Muscle layer of colon (tissue), 2 donors: Measurements from ENCODE around the gene IRX3.

Source experiments
- H3K27ac ChIP-seq: one replicate; pipeline ENCODE4 v1.7.0; 2013; ENCODE audit warnings: low read depth, mild to moderate bottlenecking, low read length, moderate library complexity
- H3K27me3 ChIP-seq, 2 donors: one replicate each; pipeline ENCODE4 v1.7.0; 2013; ENCODE audit warnings: low read length in 2 of 2, mild to moderate bottlenecking in 2 of 2; ENCODE audit not compliant: insufficient read depth in 2 of 2, control insufficient read depth in 1 of 2
- H3K36me3 ChIP-seq: one replicate; pipeline ENCODE4 v1.7.0; 2013; ENCODE audit warnings: mild to moderate bottlenecking, low read length; ENCODE audit not compliant: insufficient read depth
- H3K4me1 ChIP-seq: one replicate; pipeline ENCODE4 v1.7.0; 2013; ENCODE audit warnings: mild to moderate bottlenecking, low read length; ENCODE audit not compliant: insufficient read depth
- H3K4me3 ChIP-seq, 2 donors: one replicate each; pipeline ENCODE4 v1.7.0; 2013; ENCODE audit warnings: low read length in 2 of 2, low read depth in 1 of 2, mild to moderate bottlenecking in 1 of 2, moderate library complexity in 1 of 2
- H3K9ac ChIP-seq: one replicate; pipeline ENCODE4 v1.7.0; 2013; ENCODE audit warnings: low read length
- H3K9me3 ChIP-seq: one replicate; pipeline ENCODE4 v1.7.0; 2013; ENCODE audit warnings: mild to moderate bottlenecking, low read length
- donor health status: abdominal sarcoma.
- donor health status: Adenocarcinoma of cecum.

IRX3 gene

DNA sequence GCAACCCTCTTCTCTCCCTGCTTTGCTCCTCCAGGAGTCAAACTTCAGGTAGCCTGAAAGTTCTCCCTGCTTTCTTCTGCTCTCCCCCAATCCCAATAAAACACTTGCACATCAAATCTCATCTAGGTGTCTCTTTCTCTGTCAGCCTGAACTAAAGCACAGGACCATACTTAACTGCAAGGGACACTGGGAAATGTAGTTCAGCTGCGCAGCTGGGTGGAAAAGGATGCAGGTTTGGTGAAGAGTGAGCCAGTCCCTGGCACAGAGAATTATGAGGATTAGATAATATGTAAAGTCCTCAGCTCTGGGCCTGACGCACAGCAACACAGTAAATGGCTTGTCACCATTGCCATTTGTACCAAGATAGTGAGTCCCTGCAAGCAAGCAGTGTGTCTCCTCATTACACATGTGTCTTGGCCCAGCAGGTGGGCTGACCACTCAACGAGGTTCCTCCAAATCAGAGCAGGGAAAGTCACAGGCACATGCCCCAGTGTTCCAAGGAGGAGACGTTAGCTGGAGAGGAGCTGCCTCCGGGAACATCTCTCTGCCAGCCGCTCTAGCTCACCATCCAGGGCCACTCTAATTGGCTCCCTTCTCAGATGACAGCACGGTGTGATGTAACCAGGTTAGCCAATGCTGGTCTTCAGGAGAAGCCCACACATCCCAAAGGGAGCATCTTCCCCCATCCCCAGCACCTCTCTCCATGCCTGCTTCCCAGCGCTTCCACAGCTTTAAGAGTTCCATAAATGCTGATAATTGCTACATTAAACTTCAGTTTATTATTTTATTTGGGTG is 29.7 kb upstream of the IRX3 start:
- Histone ChIP-seq H3K36me3 (no peaks in the 10 kb centered on the region), H3K9me3 (no peaks in the 10 kb centered on the region), H3K9ac (no peak overlapping the region)

DNA sequence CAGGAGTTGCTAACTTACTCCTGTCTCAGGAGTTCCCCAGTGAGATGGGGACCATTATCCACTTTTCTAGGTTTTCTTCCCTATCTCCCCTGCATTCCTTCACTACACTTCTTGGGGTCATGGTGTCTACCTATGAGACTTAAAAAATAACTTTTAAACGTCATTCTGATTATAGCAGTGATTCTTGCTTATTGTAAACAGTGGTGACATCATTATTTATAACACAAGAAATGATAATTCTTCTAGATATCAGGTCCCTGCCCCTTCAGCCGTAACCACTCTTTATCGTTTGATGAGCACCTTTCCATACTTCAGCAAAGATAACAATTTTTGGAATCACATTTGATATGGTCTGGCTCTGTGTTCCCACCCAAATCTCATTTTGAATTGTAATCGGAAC is 27.2 kb upstream of the IRX3 start:
- Histone ChIP-seq H3K9me3 (no peaks in the 10 kb centered on the region), H3K4me1 (no peaks in the 10 kb centered on the region), H3K9ac (no peak overlapping the region), H3K36me3 (no peaks in the 10 kb centered on the region), H3K4me3 (no peak overlapping the region), H3K27me3 (no peaks in the 10 kb centered on the region), H3K27ac (no peak overlapping the region)

More for the DNA sequence above, 29.7 kb upstream of the IRX3 start:
- Histone ChIP-seq H3K27me3 (no peaks in the 10 kb centered on the region), H3K27ac (no peak overlapping the region), H3K4me1 (no peaks in the 10 kb centered on the region), H3K4me3 (no peak overlapping the region)

DNA sequence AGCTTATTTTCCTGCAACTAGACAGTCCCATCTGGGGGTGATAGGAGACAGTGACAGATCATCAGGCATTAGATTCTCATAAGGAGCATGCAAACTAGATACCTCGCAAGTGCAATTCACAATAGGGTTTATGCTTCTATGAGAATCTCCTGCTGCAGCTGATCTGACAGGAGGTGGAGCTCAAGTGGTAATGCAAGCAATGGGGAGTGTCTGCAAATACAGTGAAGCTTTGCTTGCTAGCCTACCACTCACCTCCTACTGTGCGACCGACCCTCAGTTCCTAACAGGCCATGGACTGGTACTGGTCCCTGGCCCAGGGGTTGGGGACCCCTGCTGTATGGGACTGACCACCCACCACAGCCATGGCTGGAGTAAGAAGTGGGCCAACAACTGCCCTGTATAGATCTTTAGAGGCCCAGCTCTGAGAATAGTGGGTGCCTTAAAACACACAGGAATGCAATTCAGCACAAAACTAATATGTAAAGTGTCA is 26.0 kb upstream of the IRX3 start:
- Histone ChIP-seq H3K36me3 (no peaks in the 10 kb centered on the region), H3K9me3 (no peaks in the 10 kb centered on the region), H3K4me3 (no peak overlapping the region), H3K9ac (no peak overlapping the region), H3K27ac (no peak overlapping the region), H3K27me3 (no peaks in the 10 kb centered on the region), H3K4me1 (no peaks in the 10 kb centered on the region)

DNA sequence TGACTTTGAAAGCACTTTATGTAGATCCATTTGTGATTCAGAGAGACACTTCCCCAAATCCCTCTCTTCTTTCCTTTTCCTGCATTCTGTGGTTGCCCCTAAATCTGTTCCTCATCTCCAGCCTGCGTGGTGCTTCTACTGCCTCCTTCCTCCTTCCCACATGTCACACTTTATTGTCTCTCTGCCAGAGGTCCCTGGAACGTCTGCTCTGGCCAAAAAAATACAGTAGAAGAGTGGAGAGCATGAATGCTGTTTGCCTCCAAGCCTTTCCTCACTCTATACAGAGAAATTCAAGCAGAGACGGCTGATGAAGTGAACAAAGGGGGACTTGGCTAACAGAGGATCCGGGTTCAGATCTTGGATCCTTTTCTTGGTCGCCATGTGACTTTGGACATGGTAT is 22.8 kb upstream of the IRX3 start:
- Histone ChIP-seq H3K9ac (no peak overlapping the region), H3K27ac (no peak overlapping the region), H3K36me3 (no peaks in the 10 kb centered on the region), H3K4me3 (no peak overlapping the region), H3K4me1 (no peaks in the 10 kb centered on the region), H3K27me3 (no peaks in the 10 kb centered on the region), H3K9me3 (no peaks in the 10 kb centered on the region)

DNA sequence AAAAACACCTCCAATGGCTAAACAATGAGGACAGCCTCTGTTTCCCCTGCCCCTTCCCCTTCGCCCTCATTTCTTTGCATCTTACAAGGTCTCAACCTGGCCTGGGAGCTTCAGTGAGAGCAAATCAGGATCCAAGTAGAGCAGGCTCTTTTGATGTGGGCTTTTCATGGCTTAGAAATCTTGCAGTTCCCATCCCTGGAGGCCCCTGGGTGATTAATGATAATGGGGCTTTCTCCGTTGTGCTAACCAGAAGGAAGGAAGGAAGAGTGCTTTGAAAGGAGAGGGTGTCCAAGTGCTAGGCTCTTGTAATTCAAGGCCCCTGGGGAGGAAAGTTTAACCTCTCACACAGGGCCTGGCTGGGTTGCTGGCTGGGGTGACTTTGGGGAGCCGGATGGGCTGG is 18.5 kb upstream of the IRX3 start:
- Histone ChIP-seq H3K4me1 (no peaks in the 10 kb centered on the region), H3K4me3 (no peak overlapping the region), H3K9me3 (no peaks in the 10 kb centered on the region), H3K36me3 (no peaks in the 10 kb centered on the region), H3K27ac (no peak overlapping the region), H3K27me3 (no peaks in the 10 kb centered on the region), H3K9ac (no peak overlapping the region)

DNA sequence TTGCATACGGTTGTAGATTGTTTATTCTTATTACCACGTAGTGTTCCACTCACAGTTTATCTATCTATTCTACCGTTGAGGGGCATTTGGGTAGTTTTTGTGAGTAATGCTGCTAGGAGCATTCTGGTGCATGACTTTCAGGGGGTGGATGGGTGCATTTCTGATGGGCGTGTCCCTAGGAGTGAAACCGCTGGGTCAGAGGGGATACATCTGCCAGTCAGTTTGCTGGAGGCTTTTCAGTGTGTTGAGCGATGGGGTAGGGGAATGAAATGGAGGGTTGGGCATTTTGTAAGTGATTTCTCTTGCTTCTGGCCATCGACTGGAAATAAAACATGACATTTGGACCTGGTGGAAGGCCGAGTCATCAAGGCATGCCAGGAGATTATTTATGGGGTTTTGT is 17.0 kb upstream of the IRX3 start:
- Histone ChIP-seq H3K27ac (no peak overlapping the region), H3K9me3 (no peaks in the 10 kb centered on the region), H3K27me3 (no peaks in the 10 kb centered on the region), H3K4me1 (no peaks in the 10 kb centered on the region), H3K4me3 (no peak overlapping the region), H3K9ac (no peak overlapping the region), H3K36me3 (no peaks in the 10 kb centered on the region)

DNA sequence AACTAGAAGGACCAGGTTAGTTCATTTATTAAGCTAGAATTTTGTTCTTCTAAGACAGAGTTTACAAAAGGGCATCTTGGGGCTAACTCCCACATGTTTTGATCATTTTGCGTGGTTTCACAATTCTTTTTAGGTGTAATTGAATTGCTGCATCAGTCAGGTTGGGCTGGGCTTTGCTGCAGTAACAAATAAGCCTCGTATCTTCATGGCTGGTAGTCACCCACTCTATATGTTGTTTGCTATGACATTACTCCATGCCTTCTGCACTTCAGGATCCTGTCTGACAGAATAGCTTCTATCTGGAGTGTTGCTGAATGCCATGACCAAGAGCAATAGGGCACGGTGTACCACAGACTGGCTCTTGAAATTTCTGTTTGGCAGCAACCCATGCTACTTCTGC is 10.6 kb upstream of the IRX3 start:
- Histone ChIP-seq H3K27me3 (peaks cover 0 to 14% of the 10 kb centered on the region in 2 donors), H3K4me3 (no peak overlapping the region), H3K9me3 (no peaks in the 10 kb centered on the region), H3K36me3 (no peaks in the 10 kb centered on the region), H3K9ac (no peak overlapping the region), H3K4me1 (no peaks in the 10 kb centered on the region), H3K27ac (no peak overlapping the region)

DNA sequence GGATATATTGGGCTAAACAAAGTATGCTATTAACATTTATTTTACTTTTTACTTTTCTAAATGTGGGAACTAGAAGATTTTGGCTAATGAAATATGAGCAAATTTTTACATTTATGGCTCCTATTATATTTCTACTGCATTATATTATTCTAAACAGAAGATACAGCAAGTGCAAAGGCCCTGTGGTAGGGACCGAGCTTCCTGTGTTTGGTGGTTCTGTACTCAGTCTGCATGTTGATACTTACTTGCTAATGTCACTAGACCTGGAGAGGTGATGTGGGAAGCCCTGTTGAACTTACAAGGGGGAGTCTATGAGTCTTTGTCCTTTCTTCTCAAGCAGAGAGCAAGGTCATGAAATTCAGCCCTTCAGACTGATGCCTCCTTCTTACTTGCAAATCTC is 10.0 kb upstream of the IRX3 start:
- H3K9ac ChIP-seq: no peak overlapping the region
- no peaks in the 10 kb centered on the region for H3K4me1 ChIP-seq
- peaks cover 0 to 20% of the 10 kb centered on the region in 2 donors for H3K27me3 ChIP-seq
- H3K9me3 ChIP-seq: no peaks in the 10 kb centered on the region
- no peak overlapping the region for H3K27ac ChIP-seq
- no peaks in the 10 kb centered on the region for H3K36me3 ChIP-seq
- no peak overlapping the region for H3K4me3 ChIP-seq

DNA sequence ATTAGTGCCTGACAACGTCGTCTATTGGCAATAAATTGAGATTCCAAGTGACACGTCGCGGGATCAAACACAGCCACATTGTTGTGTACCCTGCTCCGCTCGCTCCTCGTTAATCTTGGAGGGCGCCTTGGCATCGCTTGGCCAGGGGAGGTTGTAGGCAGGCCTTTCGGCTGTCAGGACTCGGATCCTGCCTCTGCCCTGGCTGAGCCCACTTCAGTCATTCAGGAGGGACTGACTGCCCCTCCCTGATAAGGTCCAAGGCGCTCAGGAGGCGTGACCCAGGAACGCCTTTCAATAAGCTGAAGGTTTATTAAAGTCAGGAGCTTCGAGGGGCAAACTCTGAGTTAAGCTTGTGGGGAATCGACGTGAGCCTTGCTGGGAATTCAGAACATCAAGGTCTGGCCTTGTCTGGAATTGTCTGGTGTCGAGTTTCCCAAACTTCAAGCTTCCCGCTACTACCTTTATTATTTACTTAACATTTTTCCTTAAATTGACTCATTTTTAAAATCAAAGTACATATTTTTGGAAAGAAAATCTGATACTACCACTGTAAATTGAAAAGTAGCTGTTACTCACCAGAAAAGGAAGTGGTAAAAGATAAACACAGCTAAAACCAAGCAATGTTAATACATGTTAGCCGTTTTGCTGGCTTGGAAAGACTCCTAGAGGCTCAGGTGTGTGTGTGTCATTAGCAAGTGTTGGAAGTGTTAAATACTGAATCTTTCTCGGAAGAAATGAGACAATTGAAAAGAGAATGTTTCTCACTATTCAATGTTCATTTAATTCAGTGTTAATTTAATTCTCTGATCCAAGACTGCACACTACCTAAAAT is 5.3 kb upstream of the IRX3 start:
- Histone ChIP-seq H3K27ac (no peak overlapping the region), H3K4me1 (peaks cover 7% of the 10 kb centered on the region), H3K36me3 (no peaks in the 10 kb centered on the region), H3K4me3 (no peak overlapping the region), H3K9ac (no peak overlapping the region), H3K27me3 (peaks cover 25 to 66% of the 10 kb centered on the region in 2 donors), H3K9me3 (no peaks in the 10 kb centered on the region)

DNA sequence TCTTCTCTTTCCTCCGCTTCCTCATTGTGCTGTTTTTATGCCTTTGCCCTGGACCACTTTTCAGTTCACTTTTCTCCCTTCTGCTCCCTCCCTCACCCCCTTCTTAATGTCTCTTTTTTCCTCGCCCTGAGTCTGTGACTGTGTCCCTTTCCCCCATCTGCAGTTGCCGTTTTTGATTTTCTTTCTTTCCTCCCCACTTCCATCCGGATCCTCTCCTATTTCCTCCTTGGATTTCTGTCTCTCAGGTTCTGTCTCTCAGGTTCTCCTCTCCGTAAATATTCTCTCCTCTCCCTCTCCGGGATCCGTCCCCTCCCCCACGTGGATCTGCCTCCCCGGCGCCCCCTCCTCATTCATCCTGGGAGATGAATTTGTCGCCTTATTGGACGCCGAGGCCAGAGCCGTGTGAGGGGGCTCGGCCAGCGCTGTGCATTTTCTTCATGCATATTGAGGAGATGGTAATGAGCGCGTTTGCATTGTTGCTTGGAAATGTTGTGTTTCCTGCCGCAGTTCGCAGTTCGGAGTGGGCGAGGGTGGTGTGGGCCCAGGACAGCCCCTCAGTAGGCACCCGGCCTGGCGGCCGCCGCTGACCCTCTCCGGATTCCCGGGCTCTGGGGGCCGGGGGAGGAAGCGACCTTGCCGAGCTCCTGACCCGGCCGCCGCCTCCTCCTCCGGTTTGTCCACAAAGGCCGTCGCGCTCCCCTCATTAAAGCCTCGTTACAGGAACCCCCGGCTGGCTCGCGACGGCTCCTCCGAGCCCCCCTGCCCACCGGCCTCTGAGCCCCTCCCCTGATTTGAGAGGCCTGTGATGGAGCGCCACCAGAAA is 4.5 kb upstream of the IRX3 start:
- Histone ChIP-seq H3K36me3 (no peaks in the 10 kb centered on the region), H3K27me3 (peaks cover 25 to 71% of the 10 kb centered on the region in 2 donors), H3K4me3 (no peak overlapping the region), H3K27ac (no peak overlapping the region), H3K9ac (no peak overlapping the region), H3K4me1 (peaks cover 7% of the 10 kb centered on the region), H3K9me3 (no peaks in the 10 kb centered on the region)
